HG03571 (cell line): ENCODE data around the gene TSC22D4.
"Not testable (repeated sequence)": the region's sequence is repeated elsewhere in the genome, so short reads cannot be mapped to it uniquely, and the experiment has no call there.

ENCODE experiments used
- ATAC-seq: cut with Tn5 transposase; IDR thresholded peaks from one replicate; pipeline ENCODE4 v1.9.1; 2021; ENCODE audit not compliant: unreplicated experiment

The TSC22D4 gene

GRCh38 chr7:100476101-100476780 is 2.8 kb downstream of the TSC22D4 start:
- ATAC-seq, result no peak

DNA sequence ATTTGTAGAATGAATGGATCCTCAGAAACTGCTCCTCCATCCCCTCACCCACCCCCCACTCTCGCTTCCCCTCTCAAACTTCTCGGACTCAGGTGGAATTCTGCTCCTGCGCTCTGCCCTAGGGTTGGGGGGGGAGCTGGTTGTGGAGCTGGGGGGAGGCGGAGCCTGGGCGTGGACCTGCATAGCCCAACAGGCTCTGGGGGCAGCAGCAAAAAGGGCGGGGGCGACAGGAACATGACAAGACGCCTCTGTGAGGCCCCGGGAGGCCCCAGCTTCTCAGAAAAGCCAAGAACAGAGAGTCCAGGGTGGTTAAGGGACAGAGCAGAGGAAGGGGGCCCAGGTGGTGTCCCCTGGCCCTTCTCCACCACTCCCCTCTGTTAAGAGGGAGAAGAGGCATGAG is 3.5 kb downstream of the TSC22D4 start:
- no peak for ATAC-seq

- no peak for ATAC-seq
Observed at GRCh38 chr7:100472854-100473499, 6.0 kb downstream of the TSC22D4 start.

DNA sequence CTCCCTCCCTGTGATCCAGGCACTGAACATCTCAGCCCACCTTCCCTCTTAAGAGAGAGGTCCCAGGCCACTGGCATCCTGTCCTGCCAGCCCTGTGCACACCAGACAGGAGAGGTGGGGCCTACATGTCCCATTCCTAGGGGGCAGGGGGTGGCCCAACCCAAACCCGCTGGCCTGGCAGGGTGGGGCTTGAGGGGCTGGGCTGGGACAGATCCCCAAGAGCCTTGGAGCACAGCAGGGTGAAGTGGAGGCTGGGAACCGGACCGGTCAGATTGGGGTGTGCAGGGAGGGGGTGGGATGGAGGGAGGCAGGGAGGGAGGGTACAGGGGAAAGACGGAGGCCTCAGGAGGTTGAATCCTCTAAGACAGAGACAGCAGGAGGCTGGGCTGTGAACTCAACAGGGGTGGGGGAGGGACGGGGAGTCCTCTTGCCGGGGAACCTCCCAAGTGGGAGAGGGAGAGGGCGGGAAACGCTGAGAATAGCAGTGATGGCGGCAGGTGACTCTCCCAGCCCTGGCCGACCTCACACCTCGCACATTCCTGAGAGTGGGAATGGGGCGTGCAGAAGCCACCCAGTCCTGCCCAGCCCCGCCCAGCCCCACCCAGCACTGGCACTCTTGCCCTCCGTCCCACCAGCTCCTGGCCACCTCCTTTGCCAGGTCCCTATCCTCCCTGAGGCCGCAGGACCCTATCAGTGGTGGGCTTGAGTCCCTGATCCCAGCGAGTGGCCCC is 6.7 kb downstream of the TSC22D4 start:
- ATAC-seq, result no peak

GRCh38 chr7:100471021-100471420 is 8.0 kb downstream of the TSC22D4 start:
- no peak for ATAC-seq

GRCh38 chr7:100469227-100470044 is 9.6 kb downstream of the TSC22D4 start:
- ATAC-seq, result no peak

GRCh38 chr7:100467638-100468373 is 11.2 kb downstream of the TSC22D4 start:
- ATAC-seq, result no peak

DNA sequence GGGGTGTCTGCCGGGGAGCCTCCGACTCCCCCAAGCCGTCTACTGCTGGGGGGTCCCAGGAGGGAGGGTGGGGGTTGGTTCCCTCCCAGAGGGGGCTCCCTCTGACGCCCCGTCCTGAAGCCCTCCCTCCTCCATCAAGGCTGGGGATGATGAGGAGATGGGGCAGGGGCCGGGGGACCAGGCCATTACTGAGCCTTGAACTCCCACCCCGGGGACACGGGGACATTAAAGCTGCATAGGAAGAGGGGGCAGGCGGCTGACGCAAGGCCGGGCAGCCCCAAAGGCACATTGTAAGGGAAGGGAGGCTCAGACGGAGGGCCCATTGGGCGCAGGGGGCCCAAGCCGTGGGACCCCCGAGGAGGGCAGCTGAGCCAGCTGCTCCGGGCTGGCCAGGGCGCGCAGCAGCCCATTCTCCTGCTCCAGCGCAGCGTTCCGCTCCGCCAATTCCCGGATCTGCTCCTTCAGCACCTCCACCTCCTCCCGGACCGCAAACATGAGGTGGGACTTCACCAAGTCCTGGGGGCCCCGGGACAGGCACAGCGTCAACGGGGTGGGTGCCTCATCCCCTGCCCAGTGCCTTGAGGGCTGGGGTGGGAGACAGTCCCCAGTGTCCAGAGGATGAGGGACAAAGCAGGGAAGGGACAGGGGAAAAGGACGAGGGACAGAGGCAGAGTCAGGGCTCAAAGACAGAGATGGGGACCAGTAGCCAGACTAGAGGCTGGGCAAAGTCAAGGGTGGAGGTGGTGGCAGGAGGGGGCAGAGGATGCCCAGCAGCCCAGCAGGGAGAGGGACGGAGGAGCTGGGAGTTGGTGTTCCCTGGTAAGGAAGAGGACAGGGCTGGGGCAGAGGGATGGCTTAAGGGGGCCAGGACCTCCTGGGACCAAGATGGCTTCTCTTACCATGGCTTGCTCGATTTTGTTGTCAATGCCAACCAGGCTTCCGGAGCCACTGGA is 12.1 kb downstream of the TSC22D4 start:
- no peak for ATAC-seq

GRCh38 chr7:100465702-100466311 is 13.2 kb downstream of the TSC22D4 start:
- ATAC-seq, result no peak

GRCh38 chr7:100465299-100465698 is 13.7 kb downstream of the TSC22D4 start:
- no peak for ATAC-seq

GRCh38 chr7:100464791-100465190 is 14.2 kb downstream of the TSC22D4 start:
- ATAC-seq, result no peak

GRCh38 chr7:100464210-100464660 is 14.8 kb downstream of the TSC22D4 start, which contains the start of gene SPACDR:
SPACDR (minus strand) TSS chr7:100464260; CDS start chr7:100464025, 235 bp downstream.
- ATAC-seq, result no peak

- no peak for ATAC-seq
Observed at GRCh38 chr7:100457033-100457432, 22.0 kb downstream of the TSC22D4 start.

DNA sequence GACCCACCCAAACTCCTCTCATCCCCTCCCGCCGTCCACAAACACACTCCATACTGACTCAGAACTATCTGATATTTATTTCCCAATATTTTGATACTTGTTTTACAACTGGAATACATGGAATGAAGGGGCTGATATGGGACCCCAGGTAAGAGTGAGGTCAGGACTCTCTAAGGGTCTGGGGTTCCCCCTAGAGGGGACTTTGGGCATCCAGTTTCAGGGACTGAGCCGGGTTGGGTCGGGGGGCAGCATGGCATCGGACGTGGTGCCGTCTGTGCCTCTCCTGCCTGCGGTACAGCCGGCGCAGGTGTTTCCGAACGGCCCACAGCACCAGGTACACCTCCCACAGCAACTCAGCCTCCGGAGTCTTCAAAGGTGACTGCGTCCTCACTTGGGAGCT is 22.5 kb downstream of the TSC22D4 start:
- no peak for ATAC-seq

GRCh38 chr7:100455206-100455605 is 23.8 kb downstream of the TSC22D4 start:
- no peak for ATAC-seq

GRCh38 chr7:100453854-100454253 is 25.2 kb downstream of the TSC22D4 start:
- not testable (repeated sequence) for ATAC-seq

DNA sequence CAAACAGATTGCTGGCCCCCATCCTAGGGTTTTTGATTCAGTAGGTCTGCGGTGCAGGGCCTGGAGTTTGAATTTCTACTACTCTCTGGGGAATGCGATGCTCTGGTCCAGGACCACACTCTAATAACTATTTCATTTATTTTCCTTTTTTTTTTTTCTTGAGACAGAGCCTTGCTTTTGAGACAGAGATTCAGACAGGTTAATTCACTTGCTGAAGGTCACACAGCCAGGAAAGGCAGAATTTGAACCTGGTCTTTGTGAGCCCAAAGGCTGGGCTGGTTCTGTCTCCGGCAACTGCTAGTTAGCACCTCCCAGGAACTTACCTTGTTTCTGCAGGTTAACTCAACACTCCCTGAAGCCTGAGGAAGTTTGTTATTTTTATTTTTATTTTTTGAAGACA is 26.5 kb downstream of the TSC22D4 start:
- ATAC-seq, result no peak

- ATAC-seq, result no peak
Observed at GRCh38 chr7:100449190-100449795, 29.7 kb downstream of the TSC22D4 start.
